H1 (cell line): Measurements from ENCODE around the gene SMTNL2. TPM values are rescaled to one million over a fixed set of nuclear protein-coding genes. Genes with fewer than 3 reads are reported as not detected.

Experiments
- CTCF ChIA-PET: fragments of 300-600 bp; sonication (Branson Sonifier 250); formaldehyde crosslinking; loops from one replicate; lab custom pipeline; 2021; ENCODE audit not compliant: partially characterized antibody; lab: Charles Lee
- POLR2A ChIA-PET: fragments of 300-600 bp; sonication (Branson Sonifier 250); formaldehyde crosslinking; loops from one replicate; lab custom pipeline; 2021; ENCODE audit warnings: inconsistent platforms; ENCODE audit not compliant: partially characterized antibody; lab: Charles Lee
- DNase-seq, 2 experiments: peaks; one replicate each; pipeline versions ENCODE4 v3.0.0 to v3.0.0-alpha.2; 2010 to 2022; ENCODE audit warnings: low spot score in 2 of 2, low read depth in 1 of 2, mixed read lengths in 1 of 2
- FAIRE-seq: peaks from 2 replicates; lab custom pipeline; 2011; peaks lifted over from hg19 to GRCh38; lab: Jason Lieb, UNC
- H2AFZ ChIP-seq: 2 replicates; pipeline ENCODE4 v1.8.1; 2012; ENCODE audit warnings: low read length, inconsistent platforms
- H2AK5ac ChIP-seq: 2 replicates; pipeline ENCODE4 v1.6.1; 2013; ENCODE audit warnings: low read depth, low read length
- H2BK120ac ChIP-seq: replicated peaks from 2 replicates; pipeline ENCODE3; 2013; ENCODE audit warnings: low read depth, low read length, inconsistent platforms
- H2BK12ac ChIP-seq: 2 replicates; pipeline ENCODE4 v1.6.1; 2013; ENCODE audit warnings: low read depth, low read length
- H2BK15ac ChIP-seq: 2 replicates; pipeline ENCODE4 v1.6.1; 2013; ENCODE audit warnings: low read length
- H2BK20ac ChIP-seq: 2 replicates; pipeline ENCODE4 v1.6.1; 2013; ENCODE audit warnings: low read length
- H2BK5ac ChIP-seq: 2 replicates; pipeline ENCODE4 v1.6.1; 2013; ENCODE audit warnings: low read depth, low read length
- H3K14ac ChIP-seq: 2 replicates; pipeline ENCODE4 v1.6.1; 2013; ENCODE audit warnings: inconsistent platforms; ENCODE audit not compliant: insufficient read length
- H3K18ac ChIP-seq: 2 replicates; pipeline ENCODE4 v1.6.1; 2013; ENCODE audit warnings: low read length; ENCODE audit errors: extremely low read depth
- H3K23ac ChIP-seq: 2 replicates; pipeline ENCODE4 v1.6.1; 2013; ENCODE audit warnings: inconsistent platforms; ENCODE audit not compliant: insufficient read length
- H3K23me2 ChIP-seq: 2 replicates; pipeline ENCODE4 v1.6.1; 2013; ENCODE audit warnings: low read depth, low read length
- H3K27ac ChIP-seq: 2 replicates; pipeline ENCODE4 v1.6.1; 2011; ENCODE audit warnings: low read depth, low read length, inconsistent platforms
- H3K27me3 ChIP-seq, 4 experiments: replicated peaks in 1 of 4; 1 replicate in 1 of 4; 2 replicates in 3 of 4; pipeline versions ENCODE4 v1.6.1 to v1.8.1; 2011 to 2013; ENCODE audit warnings: low read length in 3 of 4, mild to moderate bottlenecking in 3 of 4, inconsistent platforms in 2 of 4, mixed read lengths in 2 of 4, moderate library complexity in 1 of 4; ENCODE audit not compliant: control insufficient read depth in 3 of 4, insufficient read depth in 3 of 4; ENCODE audit errors: extremely low read depth in 1 of 4
- H3K36me3 ChIP-seq, 4 experiments: 2 replicates each; pipeline versions ENCODE4 v1.6.1 to v1.8.1; 2011 to 2013; ENCODE audit warnings: mild to moderate bottlenecking in 4 of 4, low read length in 3 of 4, moderate library complexity in 2 of 4, control low read depth in 1 of 4, inconsistent platforms in 1 of 4; ENCODE audit not compliant: insufficient read depth in 4 of 4, control insufficient read depth in 2 of 4
- H3K4ac ChIP-seq: replicated peaks from 2 replicates; pipeline ENCODE3; 2013; ENCODE audit warnings: low read length, low read depth, mixed read lengths, inconsistent platforms; ENCODE audit not compliant: insufficient read length
- H3K4me1 ChIP-seq, 4 experiments: replicated peaks in 1 of 4; 1 replicate in 1 of 4; 2 replicates in 3 of 4; pipeline versions ENCODE4 v1.6.1 to v1.8.1; 2011 to 2013; ENCODE audit warnings: low read length in 3 of 4, inconsistent platforms in 2 of 4, mixed read lengths in 1 of 4; ENCODE audit not compliant: insufficient read depth in 4 of 4, control insufficient read depth in 3 of 4
- H3K4me2 ChIP-seq, 2 experiments: 2 replicates each; pipeline versions ENCODE4 v1.6.1 to v1.8.1; 2011 to 2013; ENCODE audit warnings: low read depth in 2 of 2, low read length in 2 of 2, control low read depth in 1 of 2, inconsistent platforms in 1 of 2, mild to moderate bottlenecking in 1 of 2; ENCODE audit not compliant: insufficient read depth in 1 of 2
- H3K4me3 ChIP-seq, 4 experiments: fragments of 200-600, 300-600 bp in 1 of 4; sonication (generic), shearing (Covaris generic), sonication (Bioruptor Twin) in 1 of 4; 2 replicates each; pipeline versions ENCODE4 v1.5.1 to v1.8.1; 2011 to 2016; ENCODE audit warnings: low read length in 4 of 4, low read depth in 3 of 4, control low read depth in 2 of 4, inconsistent platforms in 2 of 4, mild to moderate bottlenecking in 2 of 4, mixed read lengths in 1 of 4, moderate library complexity in 1 of 4; ENCODE audit not compliant: insufficient read depth in 2 of 4; ENCODE audit errors: extremely low read depth in 1 of 4
- H3K56ac ChIP-seq: replicated peaks from 2 replicates; pipeline ENCODE3; 2013; ENCODE audit warnings: low read depth, mild to moderate bottlenecking, mixed read lengths, low read length, inconsistent platforms; ENCODE audit not compliant: insufficient read length
- H3K79me1 ChIP-seq: 2 replicates; pipeline ENCODE4 v1.6.1; 2013; ENCODE audit warnings: low read depth, low read length, control low read depth
- H3K79me2 ChIP-seq, 2 experiments: 2 replicates each; pipeline versions ENCODE4 v1.6.1 to v1.8.1; 2012 to 2013; ENCODE audit warnings: low read length in 2 of 2, mild to moderate bottlenecking in 2 of 2, inconsistent platforms in 1 of 2; ENCODE audit not compliant: insufficient read depth in 2 of 2, control insufficient read depth in 1 of 2
- H3K9ac ChIP-seq, 4 experiments: replicated peaks in 1 of 4; 1 replicate in 1 of 4; 2 replicates in 3 of 4; pipeline versions ENCODE4 v1.6.1 to v1.8.1; 2011 to 2013; ENCODE audit warnings: low read depth in 3 of 4, low read length in 3 of 4, control low read depth in 2 of 4, mild to moderate bottlenecking in 2 of 4, moderate library complexity in 2 of 4, inconsistent platforms in 1 of 4; ENCODE audit errors: extremely low read depth in 1 of 4
- H3K9me3 ChIP-seq, 2 experiments: 2 replicates each; pipeline versions ENCODE4 v1.6.1 to v1.8.1; 2012 to 2013; ENCODE audit warnings: mild to moderate bottlenecking in 2 of 2, moderate library complexity in 2 of 2, control low read depth in 1 of 2, inconsistent platforms in 1 of 2, low read depth in 1 of 2, low read length in 1 of 2, mixed read lengths in 1 of 2; ENCODE audit not compliant: insufficient read depth in 2 of 2
- H4K20me1 ChIP-seq, 2 experiments: replicated peaks in 1 of 2; 2 replicates each; pipeline versions ENCODE3 to v1.8.1; 2011 to 2013; ENCODE audit warnings: inconsistent platforms in 2 of 2, low read length in 2 of 2, mild to moderate bottlenecking in 1 of 2; ENCODE audit not compliant: insufficient read depth in 2 of 2, control insufficient read depth in 1 of 2
- H4K5ac ChIP-seq: 2 replicates; pipeline ENCODE4 v1.6.1; 2013; ENCODE audit warnings: low read length, low read depth, mixed read lengths, inconsistent platforms; ENCODE audit not compliant: insufficient read length
- H4K8ac ChIP-seq: 2 replicates; pipeline ENCODE4 v1.8.0; 2013; ENCODE audit warnings: mild to moderate bottlenecking, moderate library complexity, low read length, inconsistent platforms; ENCODE audit not compliant: insufficient read depth; ENCODE audit errors: extremely low read depth
- H4K91ac ChIP-seq: replicated peaks from 2 replicates; pipeline ENCODE3; 2013; ENCODE audit warnings: low read length, mixed read lengths, inconsistent platforms; ENCODE audit not compliant: insufficient read length
- FOSL1 ChIP-seq: IDR thresholded peaks from 2 replicates; pipeline ENCODE4 v1.6.1; 2011; ENCODE audit warnings: mild to moderate bottlenecking, low read depth, low read length, moderate library complexity; ENCODE audit not compliant: insufficient read depth
- HDAC2 ChIP-seq, 2 experiments: fragments of 300-600 bp in 1 of 2; sonication (generic) in 1 of 2; IDR thresholded peaks; 2 replicates each; pipeline ENCODE4 v1.6.1; 2011 to 2012; ENCODE audit warnings: low read depth in 2 of 2, low read length in 2 of 2, mild to moderate bottlenecking in 2 of 2, moderate library complexity in 2 of 2, borderline replicate concordance in 1 of 2, inconsistent platforms in 1 of 2
- TAF7 ChIP-seq: optimal IDR thresholded peaks from 2 replicates; pipeline ENCODE3; 2011; ENCODE audit warnings: low read depth, mild to moderate bottlenecking, inconsistent platforms, low read length, moderate library complexity, borderline replicate concordance
- TCF12 ChIP-seq: IDR thresholded peaks from 2 replicates; pipeline ENCODE4 v1.6.1; 2011; ENCODE audit warnings: low read depth, mild to moderate bottlenecking, low read length
- WGBS, 2 experiments: shearing (Covaris generic) in 1 of 2; methylation state at CpG; one replicate each; pipeline versions ENCODE4 v1.1.6 to v1.1.7; 2013 to 2015; ENCODE audit warnings: low lambda C conversion rate in 2 of 2, mixed read lengths in 2 of 2, inconsistent platforms in 1 of 2, low coverage in 1 of 2, missing lambda C conversion rate in 1 of 2; ENCODE audit not compliant: insufficient replicate concordance in 2 of 2, insufficient coverage in 1 of 2, insufficient read length in 1 of 2; ENCODE audit errors: extremely low coverage in 1 of 2, missing lambda C conversion rate in 1 of 2; 5-methylcytosine and 5-hydroxymethylcytosine counted together
- polyA plus RNA-seq, 7 experiments: library from polyadenylated mRNA; depleted of rRNA in 3 of 7; stranded (reverse) in 5 of 7; unstranded in 2 of 7; fragments of >200 nt in 5 of 7; fragments of 200-250 nt in 2 of 7; gene quantifications; 1 replicate in 5 of 7; 2 replicates in 1 of 7; 4 replicates in 1 of 7; pipeline versions ENCODE4 v1.2.1 to v1.2.3, GENCODE V29; 2011 to 2013; ENCODE audit warnings: missing spikeins in 2 of 7, mixed read lengths in 2 of 7
- total RNA-seq: library from RNA; stranded (reverse); fragmentation: NEBNext Ultra II Directional; extraction: Animal tissue kit (Norgen Biotek cat#: 25700); gene quantifications from 2 replicates; pipeline ENCODE4 v1.2.1, GENCODE V29; 2021

SMTNL2 gene
- total and polyA plus RNA-seq, 2 of the 8 experiments (the other 6 are each of a cell fraction or from before 2014, with no cell fraction given), result 3.6 to 4.5 TPM

DNA sequence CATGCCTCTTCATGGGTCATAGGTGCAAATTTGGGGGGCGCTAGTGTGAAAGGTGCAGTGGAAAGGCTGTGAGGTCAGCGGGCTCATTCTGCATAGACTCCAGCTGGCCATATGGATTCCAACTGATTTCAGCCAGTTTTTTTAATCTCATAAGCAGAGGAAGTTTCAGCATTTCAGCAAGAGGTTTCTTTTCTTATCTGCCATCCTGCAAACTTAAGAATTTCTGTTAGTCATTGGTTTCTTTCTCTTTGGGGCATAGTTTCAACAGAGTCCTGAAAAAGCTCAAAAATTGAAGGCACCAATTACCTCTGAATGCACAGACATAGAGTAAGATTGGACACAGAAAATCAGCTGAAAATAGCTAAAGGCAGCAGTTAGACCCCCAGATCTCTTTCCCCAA is 73.3 kb downstream of the SMTNL2 start:
- 93% methylated on average over 2 of the region's 2 CpGs; no CpG with 5 or more reads in 1 of the 2 experiments for WGBS, 2 experiments
- H3K9me3 ChIP-seq, result no peaks in the 10 kb centered on the region
- no peak overlapping the region for H2BK12ac ChIP-seq
- H3K4me3 ChIP-seq, result no peak overlapping the region
- H4K20me1 ChIP-seq, result no peaks in the 10 kb centered on the region
- FAIRE-seq, result no peak
- H3K79me1 ChIP-seq, result no peaks in the 10 kb centered on the region
- no peaks in the 10 kb centered on the region for H3K36me3 ChIP-seq
- H3K18ac ChIP-seq, result no peak overlapping the region
- H2BK5ac ChIP-seq, result no peak overlapping the region
- H2BK15ac ChIP-seq, result no peak overlapping the region
- no peaks in the 10 kb centered on the region; a peak in 1 of 7 replicates for H3K4me1 ChIP-seq
- H4K8ac ChIP-seq, result no peak overlapping the region
- H3K23me2 ChIP-seq, result no peaks in the 10 kb centered on the region
- no peak overlapping the region for H3K27ac ChIP-seq
- DNase-seq, result no peak
- no peaks in the 10 kb centered on the region for H3K79me2 ChIP-seq
- H3K4ac ChIP-seq, result no peak overlapping the region
- H2BK20ac ChIP-seq, result no peak overlapping the region
- H3K4me2 ChIP-seq, result no peak overlapping the region
- H4K5ac ChIP-seq, result no peak overlapping the region
- no peak overlapping the region for H2AFZ ChIP-seq
- no peak overlapping the region for H3K14ac ChIP-seq
- no peak overlapping the region for H2AK5ac ChIP-seq
- H3K9ac ChIP-seq, result no peak overlapping the region
- H4K91ac ChIP-seq, result no peak overlapping the region
- no peak overlapping the region for H3K56ac ChIP-seq
- no peak overlapping the region for H3K23ac ChIP-seq
- ChIA-PET POLR2A (interaction anchor here (0.8 to 1.2 kb wide), 3 partner anchors 10 to 123 kb away, joined by 3 to 4 read pairs (median 4); no protein-coding TSS in a partner anchor), CTCF (interaction anchor here (0.7 to 1.7 kb wide), 2 partner anchors 91 to 238 kb away, joined by 3 to 7 read pairs; no protein-coding TSS in a partner anchor)
- H2BK120ac ChIP-seq, result no peak overlapping the region
- TF ChIP-seq TAF7 (no peak), TCF12 (no peak), HDAC2 (IDR thresholded peaks at IDR 0.05; ENCODE audit: borderline replicate concordance in 1 of 2, low read depth in 2 of 2, low read length in 2 of 2) (no peak), FOSL1 (no peak)
- no peaks in the 10 kb centered on the region; a peak in 1 of 7 replicates for H3K27me3 ChIP-seq
